SH-SY5Y (cell line): ENCODE results near the gene CTSE.

ENCODE experiments used
- GATA2 ChIP-seq: IDR thresholded peaks from 2 replicates; pipeline ENCODE4 v1.6.1; 2011; ENCODE audit warnings: mild to moderate bottlenecking, low read depth, low read length
- GATA3 ChIP-seq: IDR thresholded peaks from 2 replicates; pipeline ENCODE4 v1.6.1; 2011; ENCODE audit warnings: low read depth, mild to moderate bottlenecking, low read length, moderate library complexity

Gene CTSE

DNA sequence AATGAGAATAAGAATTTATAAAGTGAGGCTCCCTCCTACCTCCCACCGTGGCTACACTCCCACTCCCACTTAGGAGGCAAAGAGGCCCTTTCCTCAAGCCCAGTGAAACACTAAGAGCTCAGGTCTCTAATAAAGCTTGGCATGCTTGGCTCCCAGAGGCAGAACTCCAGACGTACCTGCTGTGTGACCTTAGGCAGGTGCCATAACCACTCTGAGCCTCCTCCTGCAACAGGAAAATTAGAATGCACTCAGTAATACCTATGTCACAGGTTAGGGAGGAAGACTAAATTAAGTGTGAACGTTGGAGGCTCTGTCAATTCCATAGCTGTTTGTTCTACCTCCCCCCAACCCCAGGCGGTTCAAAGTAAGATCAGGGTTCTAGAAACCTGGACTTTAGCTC lies 63.9 kb downstream of the CTSE start:
- TF ChIP-seq GATA3 = no peak
- no peak for TF ChIP-seq GATA2
